Measurements from ENCODE around the gene DOK7.

DOK7 gene

DNA sequence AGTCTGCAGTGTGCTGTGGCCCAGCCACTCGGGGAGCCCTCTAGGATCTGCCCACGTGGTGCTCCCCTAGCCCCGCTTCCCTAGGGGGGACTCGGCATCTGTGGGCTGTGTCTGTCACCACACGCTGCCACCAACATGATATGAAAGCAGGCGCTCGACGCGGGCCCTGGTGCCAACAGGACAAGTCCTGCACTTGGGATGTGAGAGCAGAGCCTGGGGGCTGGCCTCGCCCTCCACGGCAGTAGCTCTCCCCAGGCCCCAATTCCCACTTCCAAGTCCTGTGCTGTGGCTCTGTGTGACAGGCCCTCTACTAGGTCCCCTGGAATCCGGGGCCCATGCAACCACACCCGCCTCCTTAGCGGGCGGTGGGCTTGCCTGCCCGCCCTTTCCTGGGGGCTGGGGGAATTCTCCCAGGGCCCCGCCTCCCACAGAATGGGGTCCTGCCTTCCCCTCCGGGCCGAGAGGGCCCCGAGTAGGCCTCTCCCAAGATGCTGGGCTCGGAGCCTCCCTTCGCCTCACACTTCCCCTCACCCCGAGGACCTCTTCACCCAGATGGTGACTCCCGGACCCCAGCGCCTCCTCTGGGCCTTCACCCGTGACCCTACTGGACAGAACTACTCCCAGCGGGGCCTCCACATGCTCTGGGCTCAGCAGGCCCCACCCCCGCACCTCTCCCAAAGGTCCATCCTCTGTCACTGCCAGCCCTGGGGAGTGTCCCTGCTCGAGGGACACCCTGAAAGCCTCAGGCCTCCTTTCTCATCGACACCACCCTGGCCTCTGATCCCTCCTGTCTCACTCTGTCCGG lies 57.9 kb downstream of the DOK7 start:
- CTCF ChIA-PET, result no interaction called here
- Mint-ChIP-seq H3K4me1 (no peaks in the 10 kb centered on the region), H3K4me3 (no peak overlapping the region), H3K27ac (peak overlapping the region; percentile 42), H3K9me3 (no peaks in the 10 kb centered on the region), H3K27me3 (no peaks in the 10 kb centered on the region), H3K36me3 (peaks cover 25% of the 10 kb centered on the region)
- DNase-seq, result peak; percentile 3

DNA sequence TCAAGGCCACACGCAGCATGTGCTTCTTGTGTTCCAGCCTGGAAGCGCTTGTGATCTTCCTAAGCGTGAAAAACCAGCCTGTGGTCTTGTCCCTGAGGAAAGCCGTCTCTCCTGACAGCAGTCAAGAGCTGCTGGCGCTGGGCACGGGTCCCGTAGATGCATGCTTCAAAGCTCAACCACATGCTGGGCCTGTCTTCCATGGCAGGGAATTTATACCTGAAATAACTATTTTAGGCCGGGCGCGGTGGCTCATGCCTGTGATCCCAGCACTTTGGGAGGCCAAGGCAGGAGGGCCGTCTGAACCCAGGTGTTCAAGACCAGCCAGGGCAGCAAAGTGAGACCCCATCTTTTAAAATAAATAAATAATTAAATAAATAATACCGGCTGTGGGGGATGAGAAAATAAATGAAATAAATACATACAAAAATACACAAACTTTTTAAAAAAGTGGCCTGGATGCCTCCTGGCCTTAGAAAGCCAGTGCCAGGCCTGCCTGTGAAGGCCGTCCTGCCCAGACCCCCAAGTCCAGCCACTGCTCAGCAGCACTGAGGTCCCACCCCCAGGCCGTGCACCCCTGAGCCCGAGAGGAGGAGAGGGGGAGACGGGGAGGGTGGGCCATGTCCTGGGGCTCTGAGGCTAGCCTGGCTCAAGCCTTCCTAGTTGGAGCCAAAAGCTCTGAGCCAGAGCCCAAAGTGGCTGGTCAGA lies 58.7 kb downstream of the DOK7 start:
- H3K27ac Mint-ChIP-seq, result no peak overlapping the region

DNA sequence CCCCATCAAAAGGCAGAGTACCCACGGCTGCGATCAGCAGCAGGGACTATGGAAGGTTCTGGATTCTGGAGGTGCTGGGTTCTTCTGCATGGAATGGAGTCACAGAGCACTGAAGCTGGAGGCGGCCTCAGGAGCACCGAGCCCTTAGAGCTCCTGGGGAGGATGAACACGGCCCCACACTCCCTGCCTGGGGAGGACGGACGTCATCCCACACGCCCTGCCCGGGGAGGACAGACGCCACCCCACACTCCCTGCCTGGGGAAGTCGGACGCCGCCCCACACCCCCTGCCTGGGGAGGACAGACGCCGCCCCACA lies 59.2 kb downstream of the DOK7 start:
- Mint-ChIP-seq H3K4me3 (no peak overlapping the region), H3K27ac (no peak overlapping the region), H3K36me3 (peaks cover 18% of the 10 kb centered on the region), H3K9me3 (no peaks in the 10 kb centered on the region), H3K4me1 (no peaks in the 10 kb centered on the region), H3K27me3 (no peaks in the 10 kb centered on the region)
- DNase-seq, result peak; percentile 19
- CTCF ChIA-PET, result no interaction called here

More for the DNA sequence above, 58.7 kb downstream of the DOK7 start:
- Mint-ChIP-seq H3K27me3 (no peaks in the 10 kb centered on the region), H3K36me3 (peaks cover 21% of the 10 kb centered on the region), H3K4me3 (no peak overlapping the region), H3K9me3 (no peaks in the 10 kb centered on the region), H3K4me1 (no peaks in the 10 kb centered on the region)
- CTCF ChIA-PET, result no interaction called here
- peak; percentile 5 for DNase-seq

DNA sequence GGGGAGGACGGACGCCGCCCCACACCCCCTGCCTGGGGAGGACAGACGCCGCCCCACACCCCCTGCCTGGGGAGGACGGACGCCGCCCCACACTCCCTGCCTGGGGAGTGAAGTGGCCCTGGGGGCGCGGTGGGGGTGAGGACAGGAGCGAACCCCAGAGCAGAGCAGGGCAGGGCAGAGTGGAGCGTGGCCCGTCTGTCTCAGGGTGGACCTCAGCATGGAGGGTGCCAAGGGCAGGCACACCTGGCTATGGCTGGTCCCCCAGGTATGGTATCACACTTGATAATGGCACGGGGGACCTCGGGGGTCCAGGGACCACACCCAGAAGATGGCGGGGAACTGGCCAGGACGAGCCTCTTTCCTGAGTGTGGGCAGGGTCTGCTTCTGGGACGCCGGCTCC lies 59.5 kb downstream of the DOK7 start:
- CTCF ChIA-PET, result no interaction called here
- Mint-ChIP-seq H3K9me3 (no peaks in the 10 kb centered on the region), H3K27me3 (no peaks in the 10 kb centered on the region), H3K27ac (no peak overlapping the region), H3K4me1 (no peaks in the 10 kb centered on the region), H3K36me3 (peaks cover 15% of the 10 kb centered on the region), H3K4me3 (no peak overlapping the region)
- no peak for DNase-seq

DNA sequence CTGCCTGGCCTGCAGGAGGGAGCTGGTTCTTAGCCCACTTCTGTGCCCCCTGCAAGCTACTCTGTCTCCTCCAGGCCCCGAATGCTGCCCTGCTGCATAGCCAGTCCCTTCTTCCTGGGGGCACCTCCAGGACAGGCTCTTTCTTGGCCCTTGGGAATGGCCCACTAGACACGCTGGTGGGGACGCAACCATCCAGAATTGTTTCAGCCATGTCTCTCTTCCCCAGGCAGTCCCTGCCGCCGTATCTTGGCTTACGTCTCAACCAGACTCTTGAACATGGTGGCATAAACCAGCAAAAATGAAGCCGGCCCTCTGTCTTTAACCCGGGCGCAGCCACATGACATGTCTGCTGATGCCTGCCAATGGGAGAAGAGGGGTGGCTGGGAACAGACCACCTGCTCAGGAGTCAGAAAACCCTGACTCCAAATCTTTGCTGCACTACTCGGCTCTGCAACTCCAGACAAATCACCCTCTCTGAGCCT lies 60.1 kb downstream of the DOK7 start:
- peaks cover 2% of the 10 kb centered on the region for H3K4me1 Mint-ChIP-seq
- peaks cover 15% of the 10 kb centered on the region for H3K36me3 Mint-ChIP-seq
- peak; percentile 18 for DNase-seq
- no peak overlapping the region for H3K4me3 Mint-ChIP-seq
- no peaks in the 10 kb centered on the region for H3K9me3 Mint-ChIP-seq
- H3K27me3 Mint-ChIP-seq, result no peaks in the 10 kb centered on the region
- no peak overlapping the region for H3K27ac Mint-ChIP-seq
- CTCF ChIA-PET, result no interaction called here

DNA sequence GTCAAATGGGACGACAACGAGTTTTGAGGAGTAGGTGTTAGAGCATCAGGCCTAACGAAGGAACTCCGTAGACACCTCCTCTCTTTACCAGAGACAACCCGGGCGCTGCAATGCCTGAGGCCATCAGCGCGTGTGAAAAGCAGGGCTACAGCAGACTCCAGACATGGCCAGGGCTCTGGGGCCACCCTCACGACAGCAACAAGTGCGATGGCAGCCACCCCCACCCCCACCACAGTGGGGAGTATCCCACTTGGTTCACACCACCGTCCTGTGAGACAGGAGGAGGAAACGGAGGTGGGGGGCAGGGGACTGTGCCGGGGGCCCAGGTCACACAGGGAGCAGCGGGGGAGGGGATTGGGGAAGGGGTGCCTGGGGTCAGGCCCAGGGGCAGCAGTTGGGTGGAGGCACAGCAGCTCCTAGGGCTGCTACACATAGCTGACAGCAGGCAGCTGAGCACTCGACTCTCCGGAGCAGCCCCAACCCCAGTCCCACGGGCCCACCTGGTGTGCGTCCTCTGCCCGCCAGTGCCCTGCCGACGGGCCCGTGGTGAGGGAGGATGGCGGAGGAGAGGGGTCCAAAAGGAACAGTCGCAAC lies 60.6 kb downstream of the DOK7 start:
- no peak overlapping the region for H3K4me3 Mint-ChIP-seq
- peaks cover 4% of the 10 kb centered on the region for H3K4me1 Mint-ChIP-seq
- no peak overlapping the region for H3K27ac Mint-ChIP-seq
- peaks cover 17% of the 10 kb centered on the region for H3K36me3 Mint-ChIP-seq
- CTCF ChIA-PET, result no interaction called here
- no peaks in the 10 kb centered on the region for H3K27me3 Mint-ChIP-seq
- peak; percentile 11 for DNase-seq
- H3K9me3 Mint-ChIP-seq, result no peaks in the 10 kb centered on the region

DNA sequence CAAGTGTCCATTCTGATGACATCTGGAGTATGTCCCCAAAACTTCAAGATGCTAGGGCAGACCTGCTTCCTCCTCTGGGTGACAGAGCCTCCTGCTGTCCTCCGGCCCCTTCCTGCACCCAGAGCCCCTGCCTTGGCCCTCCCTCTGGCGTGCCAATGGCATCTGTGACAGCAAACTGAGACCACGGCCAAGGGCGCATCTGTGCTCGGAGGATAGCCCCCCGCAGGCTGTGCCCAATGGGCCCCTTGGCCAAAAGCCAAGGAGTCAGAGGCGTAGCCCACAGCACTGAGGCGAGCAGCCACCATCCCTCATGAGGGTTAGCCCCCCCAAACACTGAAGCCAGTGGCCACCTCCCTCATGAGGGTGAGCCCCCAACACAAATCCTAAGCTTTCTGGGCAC lies 61.2 kb downstream of the DOK7 start:
- Mint-ChIP-seq H3K27ac (no peak overlapping the region), H3K9me3 (no peaks in the 10 kb centered on the region), H3K4me1 (peaks cover 4% of the 10 kb centered on the region), H3K36me3 (peaks cover 17% of the 10 kb centered on the region), H3K27me3 (no peaks in the 10 kb centered on the region), H3K4me3 (no peak overlapping the region)
- DNase-seq, result peak; percentile 6
- CTCF ChIA-PET, result no interaction called here

DNA sequence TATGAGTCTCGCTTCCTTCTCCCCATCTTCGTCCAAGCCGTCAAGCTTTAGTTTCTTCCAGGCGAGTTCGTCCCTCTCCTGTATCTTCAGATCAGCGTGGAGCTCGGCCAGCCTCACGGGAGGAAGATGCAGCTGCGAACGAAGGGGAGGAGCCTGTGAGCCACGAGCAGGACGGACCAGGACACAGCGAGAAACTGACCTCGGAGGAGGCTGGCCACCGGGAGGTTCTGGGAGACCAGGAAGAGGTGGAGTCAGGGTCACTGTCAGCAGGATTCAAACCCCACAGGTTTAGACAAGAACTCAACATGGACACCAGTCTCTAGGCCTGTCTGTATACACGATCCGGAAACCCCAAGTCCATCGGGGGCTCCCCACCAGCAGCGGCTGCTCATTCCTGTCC lies 61.8 kb downstream of the DOK7 start:
- H3K36me3 Mint-ChIP-seq, result peaks cover 18% of the 10 kb centered on the region
- no peak overlapping the region for H3K4me3 Mint-ChIP-seq
- H3K27ac Mint-ChIP-seq, result no peak overlapping the region
- CTCF ChIA-PET, result no interaction called here
- H3K4me1 Mint-ChIP-seq, result peaks cover 9% of the 10 kb centered on the region
- no peaks in the 10 kb centered on the region for H3K27me3 Mint-ChIP-seq
- no peaks in the 10 kb centered on the region for H3K9me3 Mint-ChIP-seq
- peak; percentile 8 for DNase-seq

DNA sequence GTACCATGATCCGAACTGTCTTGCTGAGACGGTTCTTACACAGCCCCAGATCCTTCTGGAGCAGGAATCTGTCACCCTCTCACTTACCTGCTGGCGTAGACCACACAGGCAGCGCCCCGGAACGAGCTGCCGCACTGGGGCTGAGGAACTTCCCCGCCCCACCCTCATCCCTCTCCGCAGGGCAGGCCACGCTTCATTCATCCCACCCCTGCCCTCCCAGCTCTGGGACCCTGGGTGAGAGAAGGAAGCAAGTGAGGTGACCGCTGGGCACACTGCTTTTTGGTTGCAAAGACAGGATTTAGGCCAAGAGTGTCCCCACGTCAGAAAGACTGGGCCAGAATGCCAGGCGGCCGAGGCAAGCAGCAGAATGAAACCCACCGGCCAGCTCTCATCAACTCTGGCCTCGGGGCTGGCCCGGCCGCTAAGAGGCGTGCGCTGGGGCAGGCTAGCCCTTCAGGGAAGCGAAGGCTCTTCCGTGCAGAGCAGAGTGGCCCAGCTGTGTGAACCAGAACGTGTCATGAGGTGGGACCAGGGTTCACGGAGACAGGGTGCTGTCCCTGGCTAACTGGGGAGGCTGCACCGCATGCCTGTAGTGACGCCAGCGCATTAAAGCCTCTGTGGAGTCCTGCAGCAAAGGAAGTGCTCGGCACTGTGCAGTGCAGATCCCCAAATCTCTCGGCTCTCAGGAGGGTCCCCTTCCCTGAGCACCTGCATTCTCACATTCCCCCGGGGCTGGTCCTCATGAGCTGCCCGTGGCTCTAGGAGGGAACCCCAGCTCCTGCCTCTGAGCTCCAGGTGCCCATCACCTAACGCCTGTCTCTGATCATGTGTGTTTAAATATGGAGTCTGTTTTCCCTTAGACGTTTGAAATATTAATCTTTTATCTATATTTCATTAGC lies 62.7 kb downstream of the DOK7 start:
- H3K27ac Mint-ChIP-seq, result no peak overlapping the region
- H3K4me3 Mint-ChIP-seq, result no peak overlapping the region
- H3K4me1 Mint-ChIP-seq, result peaks cover 18% of the 10 kb centered on the region
- peaks cover 20% of the 10 kb centered on the region for H3K36me3 Mint-ChIP-seq
- no peaks in the 10 kb centered on the region for H3K27me3 Mint-ChIP-seq
- CTCF ChIA-PET, result no interaction called here
- no peak for DNase-seq
- no peaks in the 10 kb centered on the region for H3K9me3 Mint-ChIP-seq

DNA sequence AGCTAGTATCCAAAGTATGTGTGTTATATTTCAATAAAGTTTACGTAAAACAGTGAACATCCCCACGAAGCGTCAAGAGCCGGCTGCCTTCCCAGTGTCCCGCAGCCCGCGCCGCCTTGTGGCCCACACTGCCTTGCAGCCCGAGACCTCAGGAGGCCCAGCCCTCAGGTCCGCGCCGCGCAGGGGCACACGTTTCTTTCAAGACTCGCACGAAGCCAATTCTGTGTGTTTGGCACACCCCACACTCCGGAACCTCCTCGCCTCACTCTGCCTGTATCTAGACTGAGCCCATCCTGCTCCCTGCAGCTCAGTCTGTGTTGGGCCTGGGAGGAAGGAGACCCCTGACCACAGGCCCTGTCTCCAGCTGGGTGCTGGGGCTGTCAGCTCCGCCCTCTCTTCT lies 63.4 kb downstream of the DOK7 start:
- CTCF ChIA-PET, result no interaction called here
- H3K4me3 Mint-ChIP-seq, result no peak overlapping the region
- no peaks in the 10 kb centered on the region for H3K27me3 Mint-ChIP-seq
- no peak overlapping the region for H3K27ac Mint-ChIP-seq
- H3K4me1 Mint-ChIP-seq, result peaks cover 24% of the 10 kb centered on the region
- no peak for DNase-seq
- peaks cover 22% of the 10 kb centered on the region for H3K36me3 Mint-ChIP-seq
- no peaks in the 10 kb centered on the region for H3K9me3 Mint-ChIP-seq

DNA sequence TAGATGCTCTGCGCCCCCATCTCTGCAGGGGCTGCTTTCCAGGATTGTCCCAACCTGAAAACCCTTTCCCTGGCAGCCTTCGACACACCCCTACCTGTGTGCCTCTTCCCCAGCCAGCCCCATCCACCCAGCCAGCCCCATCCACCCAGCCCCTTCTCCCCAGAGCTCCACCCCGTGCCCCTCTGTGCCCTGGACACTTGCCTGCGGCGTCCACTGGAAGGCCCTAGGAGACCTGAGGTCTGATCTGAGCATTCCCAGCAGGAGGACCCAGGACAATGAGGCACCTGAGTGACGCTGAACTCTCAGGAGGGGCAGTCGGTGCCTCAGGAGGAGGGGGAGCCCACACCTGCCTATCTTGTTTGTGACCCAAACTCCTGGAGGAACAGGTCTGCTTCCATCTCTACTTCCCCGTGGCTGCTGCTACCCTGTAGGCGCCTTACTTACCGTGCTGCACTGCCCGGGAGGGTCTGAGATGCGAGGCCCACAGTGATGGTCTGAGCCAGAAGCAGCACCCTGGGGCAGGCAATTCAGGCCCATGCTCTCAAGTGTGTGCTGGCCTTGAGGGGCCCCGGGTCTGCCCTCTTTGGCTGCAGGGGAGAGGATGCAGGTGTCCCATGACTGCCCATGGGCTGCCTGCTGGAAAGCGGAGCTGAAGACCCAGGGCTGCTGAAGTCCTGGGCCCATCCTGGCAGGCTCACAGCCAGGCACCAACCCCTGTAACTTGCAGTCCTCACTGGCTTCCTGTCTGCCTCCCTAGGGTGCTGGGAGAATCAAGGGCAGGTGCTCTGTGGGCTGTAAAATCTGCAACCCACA lies 64.2 kb downstream of the DOK7 start:
- peak; percentile 11 for DNase-seq
- peaks cover 3% of the 10 kb centered on the region for H3K27me3 Mint-ChIP-seq
- no peak overlapping the region for H3K4me3 Mint-ChIP-seq
- CTCF ChIA-PET, result no interaction called here
- peaks cover 24% of the 10 kb centered on the region for H3K36me3 Mint-ChIP-seq
- H3K4me1 Mint-ChIP-seq, result peaks cover 30% of the 10 kb centered on the region
- H3K9me3 Mint-ChIP-seq, result no peaks in the 10 kb centered on the region
- H3K27ac Mint-ChIP-seq, result no peak overlapping the region

DNA sequence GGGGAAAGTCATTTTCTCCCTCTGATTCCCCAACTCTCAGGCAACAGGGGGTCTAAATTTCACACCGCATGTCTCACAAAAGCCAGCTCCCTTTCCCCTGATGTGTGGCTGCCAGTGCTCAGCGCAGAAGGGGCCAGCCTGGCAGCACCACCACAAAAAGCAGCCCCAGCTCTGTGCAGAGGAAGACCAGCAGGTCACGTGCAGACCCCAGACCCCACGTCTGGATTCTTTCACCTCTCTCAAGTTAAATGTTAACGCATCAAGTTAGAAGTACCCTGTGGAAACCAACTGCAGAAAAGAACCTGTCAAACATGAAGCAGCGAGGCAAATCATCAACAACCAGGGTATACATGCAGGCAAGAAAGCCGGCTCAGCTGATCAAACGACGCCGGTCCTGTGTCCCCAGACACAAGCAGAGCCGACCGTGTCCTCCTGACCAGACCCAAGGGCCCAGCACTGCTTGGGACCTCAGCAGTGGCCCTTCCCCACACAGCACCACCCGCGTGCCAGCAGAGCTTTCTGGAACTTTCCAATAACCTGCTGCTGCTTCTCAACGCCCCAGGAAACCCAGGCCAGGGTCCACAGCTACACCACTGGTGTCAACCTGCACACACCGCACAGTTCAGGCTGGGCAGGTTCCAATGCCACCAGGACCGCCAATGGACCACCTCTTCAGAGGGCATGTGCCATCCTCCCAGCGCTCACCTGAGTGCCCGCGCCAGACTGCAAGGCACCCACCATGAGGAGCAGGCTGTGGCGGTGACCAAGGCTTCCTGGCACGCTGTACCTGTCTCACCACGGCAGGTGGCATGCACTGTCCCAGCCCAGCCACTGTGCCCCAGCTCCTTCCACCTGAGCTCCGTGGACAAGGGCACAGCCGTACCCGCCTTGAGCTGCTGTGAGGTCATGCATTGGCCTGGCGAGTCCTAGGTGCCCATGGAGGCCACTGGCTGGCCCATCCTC lies 65.1 kb downstream of the DOK7 start:
- no peak for DNase-seq
- no peak overlapping the region for H3K27ac Mint-ChIP-seq
- peaks cover 10% of the 10 kb centered on the region for H3K27me3 Mint-ChIP-seq
- no peak overlapping the region for H3K4me3 Mint-ChIP-seq
- no peaks in the 10 kb centered on the region for H3K9me3 Mint-ChIP-seq
- peaks cover 23% of the 10 kb centered on the region for H3K36me3 Mint-ChIP-seq
- CTCF ChIA-PET, result no interaction called here
- peaks cover 31% of the 10 kb centered on the region for H3K4me1 Mint-ChIP-seq

DNA sequence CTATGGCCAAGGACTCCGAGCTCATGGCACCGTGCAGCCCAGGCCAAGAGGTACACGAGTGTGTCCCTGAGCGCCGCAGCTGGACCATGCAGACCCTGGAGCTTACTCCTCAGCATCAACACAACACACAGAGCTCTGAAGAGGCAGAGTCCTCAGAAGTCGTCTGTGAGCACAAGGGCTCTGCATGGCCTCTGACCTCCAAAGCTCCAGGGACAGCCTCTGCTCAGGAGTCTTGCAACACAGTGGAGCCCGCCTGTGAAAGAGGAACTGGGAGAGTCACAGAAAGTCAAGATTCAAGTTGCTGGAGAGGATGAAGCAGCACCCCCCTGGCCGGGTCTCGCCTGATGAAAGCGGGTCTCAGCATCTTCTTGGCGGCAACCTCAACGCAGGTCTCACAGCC lies 66.3 kb downstream of the DOK7 start:
- H3K4me1 Mint-ChIP-seq, result peaks cover 32% of the 10 kb centered on the region

More for the DNA sequence above, 66.3 kb downstream of the DOK7 start:
- Mint-ChIP-seq H3K27ac (no peak overlapping the region), H3K9me3 (no peaks in the 10 kb centered on the region), H3K36me3 (peaks cover 22% of the 10 kb centered on the region), H3K4me3 (no peak overlapping the region), H3K27me3 (peaks cover 18% of the 10 kb centered on the region)
- CTCF ChIA-PET, result no interaction called here
- DNase-seq, result no peak
